WTC11 (cell line): ENCODE results near the gene APOBR.

ENCODE experiments used
- ZNF121 ChIP-seq: sonication (generic); formaldehyde crosslinking; IDR thresholded peaks from 2 replicates; pipeline ENCODE4 v1.8.0; 2023; ENCODE audit warnings: missing genetic modification reagents
- TF ChIP-seq, protein P1 (sequence below): sonication (generic); formaldehyde crosslinking; IDR thresholded peaks from 2 replicates; pipeline ENCODE4 v1.8.1; 2023; ENCODE audit warnings: mild to moderate bottlenecking, missing genetic modification reagents
- TF ChIP-seq, protein P2 (sequence below): sonication (generic); formaldehyde crosslinking; IDR thresholded peaks from 2 replicates; pipeline ENCODE4 v1.8.1; 2022; ENCODE audit warnings: low read depth, mild to moderate bottlenecking, moderate library complexity, missing genetic modification reagents, borderline replicate concordance
- TF ChIP-seq, protein P3 (sequence below): sonication (generic); formaldehyde crosslinking; IDR thresholded peaks from 2 replicates; pipeline ENCODE4 v1.8.1; 2022; ENCODE audit warnings: low read depth, missing genetic modification reagents, borderline replicate concordance

DNA sequence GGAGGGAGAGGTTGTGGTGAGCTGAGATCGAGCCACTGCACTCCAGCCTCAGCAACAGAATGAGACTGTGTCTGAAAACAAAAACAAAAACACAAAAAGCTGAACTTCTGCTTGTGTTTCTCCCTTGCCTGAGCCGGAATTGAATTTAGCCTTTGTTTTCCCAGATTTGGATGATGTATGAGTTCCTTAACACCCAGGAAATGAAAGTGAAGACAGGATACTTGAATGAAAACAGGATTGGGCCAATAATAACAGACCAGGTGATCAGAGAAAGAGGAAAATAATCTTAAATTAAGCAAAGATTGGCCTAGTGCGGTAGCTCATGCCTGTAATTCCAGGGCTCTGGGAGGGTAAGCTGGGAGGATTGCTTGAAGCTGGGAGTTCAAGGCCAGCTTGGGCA is 45.9 kb downstream of the APOBR start:
- TF ChIP-seq, protein P1, sequence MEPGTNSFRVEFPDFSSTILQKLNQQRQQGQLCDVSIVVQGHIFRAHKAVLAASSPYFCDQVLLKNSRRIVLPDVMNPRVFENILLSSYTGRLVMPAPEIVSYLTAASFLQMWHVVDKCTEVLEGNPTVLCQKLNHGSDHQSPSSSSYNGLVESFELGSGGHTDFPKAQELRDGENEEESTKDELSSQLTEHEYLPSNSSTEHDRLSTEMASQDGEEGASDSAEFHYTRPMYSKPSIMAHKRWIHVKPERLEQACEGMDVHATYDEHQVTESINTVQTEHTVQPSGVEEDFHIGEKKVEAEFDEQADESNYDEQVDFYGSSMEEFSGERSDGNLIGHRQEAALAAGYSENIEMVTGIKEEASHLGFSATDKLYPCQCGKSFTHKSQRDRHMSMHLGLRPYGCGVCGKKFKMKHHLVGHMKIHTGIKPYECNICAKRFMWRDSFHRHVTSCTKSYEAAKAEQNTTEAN = no peak
- no peak for TF ChIP-seq ZNF121
- TF ChIP-seq, protein P2, sequence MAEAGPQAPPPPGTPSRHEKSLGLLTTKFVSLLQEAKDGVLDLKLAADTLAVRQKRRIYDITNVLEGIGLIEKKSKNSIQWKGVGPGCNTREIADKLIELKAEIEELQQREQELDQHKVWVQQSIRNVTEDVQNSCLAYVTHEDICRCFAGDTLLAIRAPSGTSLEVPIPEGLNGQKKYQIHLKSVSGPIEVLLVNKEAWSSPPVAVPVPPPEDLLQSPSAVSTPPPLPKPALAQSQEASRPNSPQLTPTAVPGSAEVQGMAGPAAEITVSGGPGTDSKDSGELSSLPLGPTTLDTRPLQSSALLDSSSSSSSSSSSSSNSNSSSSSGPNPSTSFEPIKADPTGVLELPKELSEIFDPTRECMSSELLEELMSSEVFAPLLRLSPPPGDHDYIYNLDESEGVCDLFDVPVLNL (CRISPR knock-in tag) = no peak
- TF ChIP-seq, protein P3, sequence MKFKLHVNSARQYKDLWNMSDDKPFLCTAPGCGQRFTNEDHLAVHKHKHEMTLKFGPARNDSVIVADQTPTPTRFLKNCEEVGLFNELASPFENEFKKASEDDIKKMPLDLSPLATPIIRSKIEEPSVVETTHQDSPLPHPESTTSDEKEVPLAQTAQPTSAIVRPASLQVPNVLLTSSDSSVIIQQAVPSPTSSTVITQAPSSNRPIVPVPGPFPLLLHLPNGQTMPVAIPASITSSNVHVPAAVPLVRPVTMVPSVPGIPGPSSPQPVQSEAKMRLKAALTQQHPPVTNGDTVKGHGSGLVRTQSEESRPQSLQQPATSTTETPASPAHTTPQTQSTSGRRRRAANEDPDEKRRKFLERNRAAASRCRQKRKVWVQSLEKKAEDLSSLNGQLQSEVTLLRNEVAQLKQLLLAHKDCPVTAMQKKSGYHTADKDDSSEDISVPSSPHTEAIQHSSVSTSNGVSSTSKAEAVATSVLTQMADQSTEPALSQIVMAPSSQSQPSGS (CRISPR knock-in tag) = no peak
